HG03442 (cell line): Measurements from ENCODE around the gene SPRR2D.
"Not testable (repeated sequence)": the region's sequence is repeated elsewhere in the genome, so short reads cannot be mapped to it uniquely, and the experiment has no call there.

ENCODE experiments used
- ATAC-seq: cut with Tn5 transposase; IDR thresholded peaks from one replicate; pipeline ENCODE4 v1.9.1; 2021; ENCODE audit warnings: mild to moderate bottlenecking, moderate library complexity; ENCODE audit not compliant: unreplicated experiment

The SPRR2D gene

GRCh38 chr1:153021829-153022228 is 19.1 kb downstream of the SPRR2D start:
- ATAC-seq, result not testable (repeated sequence)

GRCh38 chr1:153011235-153011758 is 29.6 kb downstream of the SPRR2D start:
- not testable (repeated sequence) for ATAC-seq

- no peak for ATAC-seq
Measured at GRCh38 chr1:153001382-153001781, 39.5 kb downstream of the SPRR2D start, which contains the start of gene SPRR3. TSS of gene SPRR3 (plus strand) at chr1:153001749. CDS start at chr1:153003021, 1,272 bp downstream.

- ATAC-seq, result no peak
Measured at GRCh38 chr1:153000294-153000693, 40.6 kb downstream of the SPRR2D start.

- ATAC-seq, result no peak
Measured at GRCh38 chr1:152999818-153000217, 41.1 kb downstream of the SPRR2D start.

- no peak for ATAC-seq
Measured at GRCh38 chr1:152998476-152998875, 42.4 kb downstream of the SPRR2D start.

- ATAC-seq, result no peak
Measured at GRCh38 chr1:152997901-152998300, 43.0 kb downstream of the SPRR2D start.

- no peak for ATAC-seq
Measured at GRCh38 chr1:152996633-152997400, 44.1 kb downstream of the SPRR2D start.

GRCh38 chr1:152995842-152996241 is 45.1 kb downstream of the SPRR2D start:
- ATAC-seq, result no peak

GRCh38 chr1:152993186-152993585 is 47.7 kb downstream of the SPRR2D start:
- no peak for ATAC-seq
